Spleen (tissue), 7 donors: ENCODE results near the gene SLC44A1.

Source experiments
- CTCF ChIP-seq, 11 experiments: fragments of 200-600 bp in 7 of 11; fragments of 450-650 bp in 4 of 11; sonication (generic) in 4 of 11; IDR thresholded peaks in 8 of 11; conservative IDR thresholded peaks in 3 of 11; 1 replicate in 7 of 11; 2 replicates in 4 of 11; pipeline versions ENCODE4 v1.4.0 to v1.8.0; 2016 to 2021; ENCODE audit warnings: antibody characterized with exemption in 11 of 11, inconsistent platforms in 4 of 11, mild to moderate bottlenecking in 1 of 11
- POLR2A ChIP-seq, 3 donors: fragments of 450-650 bp; IDR thresholded peaks; one replicate each; pipeline ENCODE4 v1.5.1; 2017; ENCODE audit warnings: antibody characterized with exemption in 3 of 3, mild to moderate bottlenecking in 1 of 3
- POLR2AphosphoS5 ChIP-seq, 3 donors: sonication (generic); formaldehyde crosslinking; IDR thresholded peaks; one replicate each; pipeline ENCODE4 v1.5.1; 2017; ENCODE audit warnings: antibody characterized with exemption in 3 of 3
- donor health status: DM: no; HTN: no; CAD: no; lungs with moderate emphysema.
- donor health status: DM: no; HTN: no; CAD: no.
- donor health status: DM: no; HTN: no; CAD: no.

DNA sequence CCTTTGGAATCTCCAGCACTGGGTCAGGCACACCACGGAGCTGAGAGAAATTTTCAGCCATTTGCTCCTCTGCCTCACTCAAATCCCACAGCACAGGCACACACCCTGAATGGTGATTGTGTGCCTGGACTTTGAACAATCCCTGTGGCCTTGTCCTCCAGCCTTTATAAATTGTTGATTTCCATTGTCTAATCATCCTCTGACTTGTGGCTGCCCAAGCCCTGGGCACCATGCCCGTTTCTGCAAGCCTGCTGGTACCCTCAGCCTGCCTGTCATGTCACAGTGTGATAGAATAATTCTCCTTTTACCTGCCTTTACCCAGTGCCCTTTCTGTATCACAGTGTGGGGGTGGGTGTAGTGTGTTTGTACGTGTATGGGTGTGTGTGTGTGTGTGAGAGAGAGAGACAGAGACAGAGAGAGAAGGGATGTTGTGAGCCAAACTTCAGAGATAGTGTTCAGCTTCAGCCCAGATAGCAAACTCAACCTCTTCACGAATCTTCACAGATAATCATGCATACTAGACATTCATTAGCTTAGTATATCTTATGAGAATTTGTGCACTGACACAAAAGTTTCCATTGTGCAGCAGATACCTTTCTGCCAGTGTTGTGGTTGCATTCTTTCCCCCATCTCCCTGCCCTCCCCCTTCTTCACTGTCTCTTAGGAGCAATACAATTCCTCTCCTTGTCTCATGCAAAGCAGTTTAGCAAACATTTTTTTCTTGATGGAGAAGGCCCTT lies 27.8 kb upstream of the SLC44A1 start:
- no peak for TF ChIP-seq POLR2A (IDR thresholded peaks at IDR 0.05)
- no peak for TF ChIP-seq CTCF (IDR thresholded peaks at IDR 0.05 in 8 of 11, conservative IDR thresholded peaks at IDR 0.05 in 3 of 11)
- TF ChIP-seq POLR2AphosphoS5 (IDR thresholded peaks at IDR 0.05), result no peak
